Right kidney (tissue), 1 donor: ENCODE measurements around the gene SLC4A4.

Experiments used
- DNase-seq: peaks from one replicate; pipeline ENCODE4 v3.0.0-alpha.2; 2016

SLC4A4 gene

GRCh38 chr4:71604785-71605184 lies 266.0 kb downstream of the SLC4A4 start:
- DNase-seq = no peak

DNA sequence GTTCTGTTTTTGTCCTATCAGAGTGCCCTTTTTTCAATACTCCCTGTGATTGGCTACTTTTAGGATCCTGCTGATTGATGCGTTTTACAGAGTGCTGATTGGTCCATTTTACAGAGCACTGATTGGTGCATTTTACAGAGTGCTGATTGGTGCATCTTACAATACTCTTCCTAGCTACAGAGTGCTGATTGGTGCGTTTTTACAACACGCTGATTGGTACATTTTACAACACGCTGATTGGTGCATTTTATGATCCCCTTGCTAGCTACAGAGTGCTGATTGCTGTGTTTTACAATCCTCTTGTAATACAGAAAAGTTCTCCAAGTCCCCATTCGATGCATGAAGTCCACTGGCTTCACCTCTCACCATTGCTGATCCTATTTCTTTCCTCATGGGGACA lies 268.3 kb downstream of the SLC4A4 start:
- DNase-seq = no peak

- DNase-seq = no peak
Observed at GRCh38 chr4:71607780-71608677, 269.2 kb downstream of the SLC4A4 start.

- no peak for DNase-seq
Observed at GRCh38 chr4:71608678-71609071, 269.9 kb downstream of the SLC4A4 start.

DNA sequence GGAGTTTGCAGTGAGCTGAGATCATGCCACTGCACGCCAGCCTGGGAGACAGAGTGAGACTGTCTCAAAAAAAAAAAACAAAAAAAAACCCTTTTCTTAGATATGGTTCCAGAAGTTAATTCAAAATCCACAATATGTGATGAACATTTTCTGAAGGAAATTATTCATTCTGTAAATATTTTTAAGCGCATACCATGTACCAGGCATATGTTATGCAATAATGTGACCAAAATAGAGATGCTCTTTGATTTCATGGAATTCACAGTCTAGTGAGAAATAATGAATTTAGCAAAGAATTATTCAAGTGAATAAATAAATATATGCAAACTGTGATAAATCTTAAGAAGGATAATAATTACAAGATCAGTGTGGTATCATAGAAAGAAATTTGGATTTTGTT lies 270.3 kb downstream of the SLC4A4 start:
- DNase-seq = no peak

DNA sequence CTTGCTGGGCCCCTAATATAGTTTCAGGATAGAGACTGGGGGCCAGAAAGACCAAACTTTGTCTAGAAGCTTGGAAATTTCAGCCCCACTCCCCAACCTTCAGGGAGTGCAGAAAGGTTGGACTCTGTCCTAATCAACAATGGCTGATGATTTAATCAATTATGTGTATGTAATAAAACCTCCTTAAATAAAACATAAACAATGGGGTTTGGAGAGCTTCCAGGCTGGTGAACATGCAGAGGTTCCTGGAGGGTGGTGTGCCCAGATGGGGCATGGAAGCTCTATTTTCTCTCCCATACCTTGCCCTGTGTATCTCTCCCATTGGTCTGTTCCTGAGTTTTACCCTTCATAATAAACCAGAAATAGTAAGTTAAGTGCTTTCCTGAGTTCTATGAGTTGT lies 270.8 kb downstream of the SLC4A4 start:
- no peak for DNase-seq

DNA sequence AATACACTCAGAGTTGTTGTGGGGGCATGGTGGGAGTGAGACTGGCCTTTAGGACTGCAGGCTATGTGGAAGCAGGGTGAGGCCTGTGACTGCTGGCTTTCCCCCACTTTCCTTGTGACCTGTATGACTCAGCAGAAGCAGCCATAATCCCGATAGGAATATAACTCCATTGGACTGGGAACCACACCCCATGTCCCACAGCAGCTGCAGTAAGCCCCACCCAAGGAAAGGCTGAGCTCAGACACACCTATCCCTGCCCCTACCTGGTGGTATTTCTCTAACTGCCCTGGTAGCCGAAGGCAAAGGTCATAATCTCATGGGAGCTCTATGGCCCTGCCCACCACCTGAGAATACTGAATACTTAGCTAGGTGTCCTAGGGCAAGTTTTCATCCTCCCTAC lies 275.8 kb downstream of the SLC4A4 start:
- DNase-seq = no peak

DNA sequence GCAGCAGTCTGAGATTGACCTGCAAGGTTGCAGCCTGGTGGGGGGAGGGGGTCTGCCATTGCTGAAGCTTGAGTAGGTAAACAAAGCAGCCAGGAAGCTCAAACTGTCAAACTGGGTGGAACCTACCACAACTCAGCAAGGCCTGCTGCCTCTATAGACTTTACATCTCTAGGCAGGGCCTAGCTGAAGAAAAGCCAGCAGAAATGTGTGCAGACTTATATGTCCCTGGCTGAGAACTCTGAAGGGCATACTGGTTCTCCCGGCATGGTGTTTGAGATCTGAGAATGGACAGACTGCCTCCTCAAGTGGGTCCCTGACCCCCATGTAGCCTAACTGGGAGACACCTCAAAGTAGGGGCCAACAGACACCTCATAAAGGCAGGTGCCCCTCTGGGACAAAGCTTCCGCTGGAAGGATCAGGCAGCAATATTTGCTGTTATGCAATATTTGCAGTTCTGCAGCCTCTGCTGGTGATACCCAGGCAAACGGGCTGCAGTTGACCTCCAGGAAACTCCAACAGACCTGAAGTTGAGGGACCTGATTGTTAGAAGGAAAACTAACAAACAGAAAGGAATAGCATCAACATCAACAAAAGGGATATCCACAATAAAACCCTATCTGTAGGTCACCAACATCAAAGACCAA lies 277.5 kb downstream of the SLC4A4 start:
- no peak for DNase-seq
